DND-41 (cell line): Measurements from ENCODE around the gene ITM2C.

Experiments used
- ATAC-seq: fragments of 200-7000 bp; cut with Tn5 transposase; 3 replicates; pipeline ENCODE4 v1.9.1; 2021; ENCODE audit warnings: low read depth; ENCODE audit not compliant: insufficient read depth
- DNase-seq: peaks from one replicate; pipeline ENCODE4 v3.0.0-alpha.2; 2020
- H2AFZ ChIP-seq: 2 replicates; pipeline ENCODE4 v1.6.0; 2012; ENCODE audit warnings: low read depth, low read length
- H3K27ac ChIP-seq: 2 replicates; pipeline ENCODE4 v1.5.1; 2012; ENCODE audit warnings: low read length, inconsistent platforms
- H3K27me3 ChIP-seq: fragments of 200-600 bp; sonication (generic); 2 replicates; pipeline ENCODE4 v1.6.0; 2012; ENCODE audit warnings: low read length, mild to moderate bottlenecking, inconsistent platforms; ENCODE audit not compliant: insufficient read depth, poor library complexity
- H3K36me3 ChIP-seq: 2 replicates; pipeline ENCODE4 v1.5.1; 2012; ENCODE audit warnings: low read length, inconsistent platforms; ENCODE audit not compliant: insufficient read depth
- H3K4me1 ChIP-seq: 2 replicates; pipeline ENCODE4 v1.5.1; 2012; ENCODE audit warnings: mild to moderate bottlenecking, low read length; ENCODE audit not compliant: insufficient read depth
- H3K4me2 ChIP-seq: 2 replicates; pipeline ENCODE4 v1.6.0; 2012; ENCODE audit warnings: mild to moderate bottlenecking, moderate library complexity, low read length, inconsistent platforms; ENCODE audit not compliant: insufficient read depth
- H3K4me3 ChIP-seq, 2 experiments: fragments of 200-600 bp in 1 of 2; shearing (Covaris generic) in 1 of 2; 2 replicates each; pipeline ENCODE4 v1.5.1; 2012 to 2016; ENCODE audit warnings: inconsistent platforms in 2 of 2, low read length in 2 of 2, mild to moderate bottlenecking in 2 of 2, low read depth in 1 of 2, moderate library complexity in 1 of 2
- H3K79me2 ChIP-seq: 2 replicates; pipeline ENCODE4 v1.6.0; 2012; ENCODE audit warnings: low read length, inconsistent platforms; ENCODE audit not compliant: insufficient read depth
- H3K9ac ChIP-seq: 2 replicates; pipeline ENCODE4 v1.6.0; 2012; ENCODE audit warnings: low read depth, mild to moderate bottlenecking, inconsistent platforms, low read length, moderate library complexity
- H3K9me3 ChIP-seq: 2 replicates; pipeline ENCODE4 v1.5.1; 2012; ENCODE audit warnings: low read length, moderate library complexity, mild to moderate bottlenecking, inconsistent platforms; ENCODE audit not compliant: insufficient read depth, severe bottlenecking
- H4K20me1 ChIP-seq: 2 replicates; pipeline ENCODE4 v1.6.0; 2012; ENCODE audit warnings: low read length; ENCODE audit not compliant: insufficient read depth
- CTCF ChIP-seq: IDR thresholded peaks from 2 replicates; pipeline ENCODE4 v1.5.1; 2012; ENCODE audit warnings: borderline replicate concordance, low read length, moderate library complexity, mild to moderate bottlenecking; ENCODE audit not compliant: poor library complexity, severe bottlenecking; ENCODE audit errors: extremely low read depth
- EZH2 ChIP-seq: IDR thresholded peaks from 3 replicates; pipeline ENCODE4 v1.6.1; 2012; ENCODE audit warnings: borderline replicate concordance, low read depth, mild to moderate bottlenecking, moderate library complexity, low read length, inconsistent platforms; ENCODE audit not compliant: severe bottlenecking

Gene ITM2C

GRCh38 chr2:230819433-230819832 is 45.3 kb upstream of the ITM2C start:
- TF ChIP-seq EZH2, result no peak
- TF ChIP-seq CTCF, result no peak
- Histone ChIP-seq H3K9me3 (no peaks in the 10 kb centered on the region), H3K79me2 (no peaks in the 10 kb centered on the region), H3K27ac (no peak overlapping the region), H3K27me3 (no peaks in the 10 kb centered on the region), H3K4me2 (no peak overlapping the region), H3K4me3 (no peak overlapping the region), H2AFZ (no peak overlapping the region), H3K9ac (no peak overlapping the region), H4K20me1 (no peaks in the 10 kb centered on the region), H3K36me3 (peaks cover 57% of the 10 kb centered on the region), H3K4me1 (peaks cover 5% of the 10 kb centered on the region)
- DNase-seq (no peak), ATAC-seq (no peak)

GRCh38 chr2:230821261-230821990 is 43.3 kb upstream of the ITM2C start:
- DNase-seq, result no peak
- H3K9ac ChIP-seq, result no peak overlapping the region

GRCh38 chr2:230821991-230822520 is 42.7 kb upstream of the ITM2C start:
- Histone ChIP-seq H3K27ac (no peak overlapping the region), H3K4me3 (no peak overlapping the region), H4K20me1 (no peaks in the 10 kb centered on the region), H3K79me2 (no peaks in the 10 kb centered on the region), H3K9me3 (no peaks in the 10 kb centered on the region), H2AFZ (no peak overlapping the region), H3K36me3 (peaks cover 33% of the 10 kb centered on the region), H3K4me1 (peaks cover 7% of the 10 kb centered on the region), H3K4me2 (no peak overlapping the region), H3K27me3 (no peaks in the 10 kb centered on the region), H3K9ac (no peak overlapping the region)
- TF ChIP-seq EZH2, result no peak
- no peak for TF ChIP-seq CTCF
- DNase-seq (no peak), ATAC-seq (no peak)

More at GRCh38 chr2:230821261-230821990, 43.3 kb upstream of the ITM2C start:
- no peak overlapping the region for H3K27ac ChIP-seq
- no peaks in the 10 kb centered on the region for H3K79me2 ChIP-seq
- peaks cover 7% of the 10 kb centered on the region for H3K4me1 ChIP-seq
- no peaks in the 10 kb centered on the region for H3K27me3 ChIP-seq
- H3K4me3 ChIP-seq, result no peak overlapping the region
- H3K4me2 ChIP-seq, result no peak overlapping the region
- H4K20me1 ChIP-seq, result no peaks in the 10 kb centered on the region
- TF ChIP-seq EZH2 (no peak), CTCF (no peak)
- H3K36me3 ChIP-seq, result peaks cover 38% of the 10 kb centered on the region
- no peak for ATAC-seq
- H2AFZ ChIP-seq, result no peak overlapping the region
- no peaks in the 10 kb centered on the region for H3K9me3 ChIP-seq
